ENCODE measurements around the gene KIFAP3.

DNA sequence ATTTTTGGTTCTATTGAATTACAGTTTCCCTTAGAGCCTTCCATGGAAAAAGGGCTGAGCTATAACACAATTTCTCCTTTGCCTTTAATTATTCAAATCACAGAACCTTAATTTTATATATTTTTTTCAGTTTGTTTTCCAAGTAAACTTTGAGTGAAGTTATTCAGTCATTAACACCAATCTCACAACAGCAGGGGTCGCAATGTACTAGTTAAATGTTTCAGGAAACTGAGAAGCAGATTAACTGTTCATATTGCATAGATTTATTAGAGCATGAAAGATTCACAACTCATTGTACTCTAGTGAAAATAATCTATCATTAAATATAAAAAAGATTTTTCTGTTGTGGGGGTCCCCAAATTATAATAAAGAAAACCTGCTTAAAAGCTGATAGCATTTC lies 64.1 kb downstream of the KIFAP3 start:
- TF ChIP-seq NFRKB (IDR thresholded peaks at IDR 0.05) (no peak), FOXK2 (IDR thresholded peaks at IDR 0.05) (no peak), LEF1 (IDR thresholded peaks at IDR 0.05; ENCODE audit: borderline replicate concordance) (no peak), ARNT (IDR thresholded peaks at IDR 0.05) (no peak), TARDBP (IDR thresholded peaks at IDR 0.05) (no peak), SUZ12 (IDR thresholded peaks at IDR 0.05) (no peak), BHLHE40 (IDR thresholded peaks at IDR 0.05; ENCODE audit: borderline replicate concordance) (no peak), FOXA1 (IDR thresholded peaks at IDR 0.05) (no peak), CTBP1 (IDR thresholded peaks at IDR 0.05; ENCODE audit: borderline replicate concordance) (no peak)
